Effector CD4-positive, alpha-beta T cell (primary cell): ENCODE measurements around the gene WDR26.
"Not testable (repeated sequence)": the region's sequence is repeated elsewhere in the genome, so short reads cannot be mapped to it uniquely, and the experiment has no call there.

ENCODE experiments used
- DNase-seq: peaks from one replicate; pipeline ENCODE4 v3.0.0-alpha.2; 2020

Gene WDR26

DNA sequence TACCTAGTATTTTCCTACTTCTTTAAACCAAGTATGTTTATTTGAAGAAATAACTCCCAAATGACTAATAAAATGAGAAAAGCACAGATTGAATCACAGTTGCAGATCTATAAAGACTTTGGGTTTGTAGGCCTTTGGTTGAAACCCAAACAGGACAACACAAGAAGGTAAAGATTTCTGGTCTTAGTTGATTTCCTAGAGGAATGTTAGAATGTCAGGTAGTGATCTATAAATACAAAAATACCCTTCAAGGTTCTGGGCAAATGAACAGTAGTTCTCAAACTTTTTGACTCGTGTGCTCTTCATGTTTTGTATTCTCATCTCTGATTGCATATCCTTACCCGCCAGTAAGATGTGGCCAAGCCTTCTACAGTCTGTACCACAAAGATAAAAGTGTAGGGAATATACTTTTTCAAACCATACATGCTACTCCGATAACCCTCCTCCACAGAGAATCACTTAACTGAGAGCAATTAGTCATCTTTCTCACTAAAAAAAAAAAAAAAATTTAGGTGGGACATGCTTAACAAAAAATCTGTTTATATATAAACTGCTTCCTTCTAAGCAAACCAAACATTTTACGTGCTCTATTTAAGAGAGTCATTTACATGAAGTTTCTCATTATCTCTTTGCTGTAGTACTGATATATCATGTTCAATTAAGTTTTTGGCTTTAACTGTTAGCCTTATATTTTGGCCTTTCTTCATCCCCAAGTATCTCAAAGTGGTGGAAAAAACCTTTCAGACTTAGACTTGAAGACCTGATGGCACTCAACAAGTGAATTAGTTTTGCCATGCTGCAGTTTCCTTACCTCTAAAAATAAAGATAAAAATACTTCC, 42.0 kb downstream of the WDR26 start:
- no peak for DNase-seq

DNA sequence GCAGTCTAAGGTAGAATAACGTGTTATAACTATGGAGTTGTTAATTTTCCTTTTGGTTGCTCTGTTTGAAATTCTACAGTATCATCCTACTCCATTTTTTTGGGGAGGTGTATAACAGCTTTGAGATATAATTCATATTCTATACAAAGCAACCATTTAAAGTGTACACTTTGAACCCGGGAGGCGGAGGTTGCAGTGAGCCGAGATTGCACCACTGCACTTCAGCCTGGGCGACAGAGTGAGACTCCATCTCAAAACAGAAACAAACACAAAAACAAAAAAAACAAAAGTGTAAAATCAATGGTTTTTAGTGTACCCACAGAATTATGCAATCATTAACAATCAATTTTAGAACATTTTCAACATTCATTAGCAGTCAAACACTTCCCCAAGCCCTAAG, 44.1 kb downstream of the WDR26 start:
- DNase-seq: no peak

- DNase-seq: no peak
Observed at GRCh38 chr1:224387943-224388342, 46.7 kb downstream of the WDR26 start.

- DNase-seq: no peak
Observed at GRCh38 chr1:224387302-224387912, 47.2 kb downstream of the WDR26 start.

GRCh38 chr1:224383218-224383617, 51.4 kb downstream of the WDR26 start:
- DNase-seq: no peak

DNA sequence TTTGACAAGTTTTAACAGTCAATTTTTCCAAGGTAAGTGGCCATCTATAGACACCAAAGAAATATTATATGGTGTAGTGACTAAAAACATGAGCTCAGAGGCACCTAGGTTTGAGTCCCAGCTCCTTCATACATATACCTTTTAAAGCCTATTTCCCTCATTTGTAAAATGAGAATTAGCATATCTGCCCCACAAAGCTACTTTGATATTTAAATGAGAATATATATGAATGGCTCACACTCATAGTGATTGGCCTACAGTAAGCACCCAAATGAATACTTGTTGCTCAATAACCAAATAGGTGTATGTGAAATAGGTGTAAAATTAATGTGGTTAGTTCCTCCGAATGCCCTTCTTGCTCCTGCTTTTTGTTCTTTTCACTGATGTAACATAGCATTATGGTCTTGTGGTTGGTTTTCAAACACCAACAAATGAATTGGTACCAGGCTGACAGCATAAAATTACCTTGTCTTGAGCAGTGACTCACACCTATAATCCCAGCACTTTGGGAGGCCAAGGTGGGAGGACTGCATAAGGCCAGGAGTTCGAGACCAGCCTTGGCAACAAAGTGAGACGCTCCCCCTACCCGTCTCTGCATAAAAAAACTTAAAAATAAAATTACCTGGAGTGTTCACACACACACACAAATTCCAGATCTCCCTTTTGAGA, 52.6 kb downstream of the WDR26 start:
- DNase-seq: no peak

- peak; percentile 23 for DNase-seq
Observed at GRCh38 chr1:224380003-224380402, 54.6 kb downstream of the WDR26 start.

DNA sequence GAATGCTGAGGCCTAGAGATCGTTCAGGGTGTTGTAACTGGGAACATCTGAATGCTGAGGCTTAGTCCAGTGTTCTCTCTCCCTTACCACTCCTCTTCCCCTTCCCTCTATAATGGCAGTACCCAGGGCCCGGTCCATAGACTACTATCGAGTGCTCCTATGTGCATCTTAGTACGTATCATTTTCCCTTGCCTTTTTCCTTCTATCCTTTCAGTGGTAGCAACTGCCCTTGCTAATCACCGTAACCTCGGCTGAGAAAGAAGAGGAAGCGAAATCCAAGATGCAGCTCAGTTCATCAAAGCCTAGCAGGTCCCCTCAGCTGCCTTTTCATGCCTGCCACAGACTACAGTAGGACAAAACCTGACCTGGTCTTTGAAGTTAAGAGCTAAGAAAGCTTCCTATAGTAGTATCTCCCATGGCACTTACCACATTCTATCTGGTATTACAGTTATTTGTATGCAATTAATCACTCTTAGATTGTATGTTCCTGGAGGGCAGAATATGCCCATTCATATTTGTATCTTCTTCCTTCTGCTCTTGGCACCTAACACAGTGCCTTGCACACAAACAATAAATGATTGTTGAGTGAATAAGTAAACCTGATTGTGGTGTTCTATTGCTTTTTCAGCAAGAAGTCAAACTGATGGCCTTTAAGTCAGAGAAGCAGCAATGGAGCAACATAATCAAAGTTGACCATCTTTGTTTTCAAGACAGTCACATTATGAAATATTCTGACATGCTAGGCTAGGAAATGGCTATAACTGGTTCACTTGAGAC, 55.6 kb downstream of the WDR26 start:
- DNase-seq: no peak

GRCh38 chr1:224377676-224378006, 57.0 kb downstream of the WDR26 start:
- DNase-seq: no peak

DNA sequence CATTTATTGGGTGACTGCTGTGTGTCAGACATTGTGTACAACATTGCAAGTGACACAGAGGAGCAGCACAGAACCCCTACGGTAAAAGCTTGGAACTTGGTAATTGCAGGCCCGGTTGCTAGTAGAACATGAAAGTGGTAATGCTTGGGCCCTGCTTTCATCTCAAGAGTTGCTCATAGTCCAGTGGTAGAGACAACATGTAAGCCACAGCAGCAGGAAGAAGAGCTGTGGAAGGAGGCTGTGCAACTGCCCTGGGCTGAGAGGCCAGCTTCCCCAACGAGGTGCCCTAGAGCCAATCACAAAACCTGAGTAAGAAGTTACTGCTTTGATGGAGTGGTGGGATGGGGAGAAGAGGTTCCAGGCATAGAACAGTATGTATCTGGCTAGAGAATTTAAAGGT, 59.5 kb downstream of the WDR26 start:
- no peak for DNase-seq

DNA sequence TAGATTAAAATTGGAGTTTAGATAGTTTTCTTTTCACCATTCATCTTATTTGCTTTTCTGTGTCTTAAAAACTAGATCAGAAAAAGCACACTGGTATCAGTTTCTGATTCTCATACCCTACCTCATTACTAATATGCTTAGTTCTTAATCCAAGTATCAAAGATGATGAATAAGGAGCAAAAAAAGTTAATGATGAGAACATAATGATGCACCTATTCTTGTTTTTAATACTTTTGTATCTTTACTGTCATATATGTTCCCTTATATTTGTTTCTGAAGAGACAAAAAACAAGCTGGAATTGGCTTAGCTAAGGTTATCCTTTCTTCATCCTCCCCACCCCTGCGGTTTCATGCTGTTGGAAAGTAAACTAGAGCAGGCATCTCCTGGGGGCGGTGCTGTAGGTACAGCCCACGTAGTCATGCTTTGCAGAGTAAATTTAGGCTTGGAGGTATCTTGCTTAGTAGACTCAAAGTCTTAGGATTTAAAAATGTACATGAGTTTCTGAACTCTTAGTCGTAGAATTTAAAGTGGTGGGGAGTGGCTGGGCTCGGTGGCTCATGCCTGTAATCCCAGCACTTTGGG, 61.5 kb downstream of the WDR26 start:
- DNase-seq: no peak

DNA sequence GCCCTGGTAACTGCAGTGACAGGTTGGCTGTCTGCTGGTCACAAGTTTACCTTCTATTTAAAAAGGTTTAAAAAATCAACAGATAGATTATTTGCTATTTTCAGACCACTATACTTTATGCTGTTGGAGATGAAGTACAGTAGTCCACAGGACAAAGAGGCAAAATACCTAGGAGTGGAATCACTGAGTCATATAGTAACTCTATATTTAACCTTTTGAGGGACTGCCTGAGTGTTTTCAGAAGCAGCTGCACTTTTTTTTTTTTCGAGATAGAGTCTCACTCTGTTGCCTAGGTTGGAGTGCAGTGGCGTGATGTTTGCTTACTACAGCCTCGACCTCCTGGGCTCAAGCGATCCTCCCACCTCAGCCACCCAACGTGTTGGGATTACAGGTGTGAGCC, 66.2 kb downstream of the WDR26 start:
- DNase-seq: no peak

DNA sequence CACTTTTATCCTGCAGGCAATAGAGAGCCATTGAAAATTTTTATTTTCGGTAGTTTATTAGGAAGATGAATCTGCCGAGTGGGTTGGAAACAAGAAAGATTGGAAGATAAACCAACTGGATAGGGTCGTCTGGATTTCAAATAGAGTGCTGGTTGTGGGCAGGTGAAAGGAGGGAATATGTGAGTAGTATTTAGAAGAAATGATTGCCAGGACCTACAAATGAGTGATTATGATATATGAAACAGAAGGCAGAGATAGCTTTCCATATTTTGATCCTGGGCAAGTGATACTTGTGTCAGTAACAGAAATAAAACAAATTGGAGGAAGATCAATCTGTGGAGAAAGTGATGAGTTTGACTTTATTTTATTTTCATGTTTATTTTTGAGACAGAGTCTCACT, 75.4 kb downstream of the WDR26 start:
- no peak for DNase-seq

GRCh38 chr1:224358237-224358636, 76.4 kb downstream of the WDR26 start:
- no peak for DNase-seq

- no peak for DNase-seq
Observed at GRCh38 chr1:224357626-224358124, 76.9 kb downstream of the WDR26 start.

DNA sequence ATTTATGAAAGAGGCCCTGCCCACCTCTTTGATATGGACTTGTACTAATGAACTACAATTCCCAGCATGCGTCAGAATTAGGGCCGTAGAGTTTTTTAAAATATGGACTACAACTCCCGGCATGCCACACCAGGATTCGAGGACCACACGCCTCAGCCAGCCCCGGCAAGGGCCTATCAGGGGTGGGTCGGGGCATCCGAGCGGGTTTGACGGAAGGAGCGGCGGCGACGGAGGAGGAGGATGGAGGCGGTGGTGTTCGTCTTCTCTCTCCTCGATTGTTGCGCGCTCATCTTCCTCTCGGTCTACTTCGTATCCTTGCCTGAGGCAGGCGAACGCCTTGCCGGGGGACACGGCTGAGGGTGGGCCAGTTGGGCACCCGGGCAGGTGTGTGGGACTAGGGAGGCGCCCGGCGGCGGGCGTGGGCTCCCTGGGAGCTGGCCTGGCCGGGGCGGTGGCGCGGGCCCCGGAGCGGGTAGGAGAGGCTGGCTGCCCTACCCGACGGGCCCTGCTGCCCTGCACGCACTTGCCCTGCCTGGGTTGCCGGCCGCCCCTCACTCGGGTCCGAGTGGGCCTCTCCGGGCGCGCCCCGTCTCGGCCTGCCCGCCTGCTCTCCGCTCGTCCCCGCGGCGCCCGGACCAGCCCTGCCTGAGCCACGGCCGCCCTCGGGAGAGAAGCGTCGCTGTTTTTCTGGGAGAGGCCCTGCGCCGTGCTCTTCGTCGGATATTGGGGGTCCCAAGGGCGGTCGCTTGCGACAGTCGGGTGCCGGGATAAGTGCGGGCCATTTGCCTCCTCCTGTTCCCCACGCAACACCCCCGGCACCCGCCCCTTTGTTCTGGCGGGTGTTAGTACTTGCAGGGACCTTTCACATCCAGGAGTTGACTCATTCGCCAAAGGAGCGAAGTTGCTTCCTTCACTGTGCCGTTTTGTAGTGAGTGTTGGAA, 77.6 kb downstream of the WDR26 start, which contains the start of gene CNIH4:
TSS of gene CNIH4 (plus strand) at position 195 of the 941 bp plus-strand sequence. CDS start at position 241, 46 bp downstream.
- DNase-seq: peak; percentile 91

- DNase-seq: no peak
Observed at GRCh38 chr1:224353975-224354925, 80.3 kb downstream of the WDR26 start.

DNA sequence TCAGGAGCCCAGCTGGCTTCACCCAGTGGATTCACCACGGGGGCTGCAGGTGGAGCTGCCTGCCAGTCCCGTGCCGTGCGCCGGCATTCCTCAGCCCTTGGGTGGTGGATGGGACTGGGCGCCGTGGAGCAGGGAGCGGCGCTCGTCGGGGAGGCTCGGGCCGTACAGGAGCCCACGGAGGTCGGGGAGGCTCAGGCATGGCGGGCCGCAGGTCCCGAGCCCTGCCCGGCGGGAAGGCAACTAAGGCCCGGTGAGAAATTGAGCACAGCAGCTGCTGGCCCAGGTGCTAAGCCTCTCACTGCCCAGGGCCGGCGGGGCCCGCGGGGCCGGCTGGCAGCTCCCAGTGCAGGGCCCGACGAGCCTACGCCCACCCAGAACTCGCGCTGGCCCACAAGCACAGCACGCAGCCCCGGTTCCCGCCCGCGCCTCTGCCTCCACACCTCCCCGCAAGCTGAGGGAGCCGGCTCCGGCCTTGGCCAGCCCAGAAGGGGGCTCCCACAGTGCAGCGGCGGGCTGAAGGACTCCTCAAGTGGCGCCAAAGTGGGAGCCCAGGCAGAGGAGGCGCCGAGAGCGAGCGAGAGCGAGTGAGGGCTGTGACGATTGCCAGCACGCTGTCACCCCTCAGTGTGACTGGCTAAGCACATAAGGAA, 82.0 kb downstream of the WDR26 start:
- not testable (repeated sequence) for DNase-seq

DNA sequence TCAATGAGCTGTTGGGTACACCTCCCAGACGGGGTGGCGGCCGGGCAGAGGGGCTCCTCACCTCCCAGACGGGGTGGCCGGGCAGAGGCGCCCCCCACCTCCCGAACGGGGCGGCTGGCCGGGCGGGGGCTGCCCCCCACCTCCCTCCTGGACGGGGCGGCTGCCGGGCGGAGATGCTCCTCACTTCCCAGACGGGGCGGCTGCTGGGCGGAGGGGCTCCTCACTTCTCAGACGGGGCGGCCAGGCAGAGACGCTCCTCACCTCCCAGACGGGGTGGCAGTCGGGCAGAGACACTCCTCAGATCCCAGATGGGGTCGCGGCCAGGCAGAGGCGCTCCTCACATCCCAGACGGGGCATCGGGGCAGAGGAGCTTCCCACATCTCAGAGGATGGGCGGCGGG, 84.9 kb downstream of the WDR26 start:
- not testable (repeated sequence) for DNase-seq

DNA sequence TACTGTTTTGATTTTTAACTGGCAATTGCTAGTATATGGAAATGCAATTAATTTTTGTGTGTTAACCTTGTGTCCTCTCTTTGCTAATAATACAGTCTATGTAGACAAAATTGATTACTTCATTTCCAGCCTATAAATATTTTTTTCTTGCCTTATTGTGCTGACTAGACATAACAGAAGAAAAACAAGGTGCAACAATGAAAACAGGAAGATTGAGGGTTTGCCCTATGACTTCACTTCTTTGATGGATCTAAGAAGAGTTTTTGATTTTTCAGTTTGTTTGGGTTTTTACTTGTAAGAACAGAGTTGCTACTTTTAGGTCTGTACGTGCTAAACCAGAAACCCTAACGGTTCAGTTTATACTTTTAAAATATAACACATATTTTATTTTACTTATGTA, 86.5 kb downstream of the WDR26 start:
- no peak for DNase-seq
